ENCODE results near the gene CARS2.
"Not testable (repeated sequence)": the region's sequence is repeated elsewhere in the genome, so short reads cannot be mapped to it uniquely, and the experiment has no call there.

CARS2 gene

GRCh38 chr13:110705356-110705825, 525 bp downstream of the CARS2 start:
- DNase-seq, result no peak

GRCh38 chr13:110702591-110703526, 3.1 kb downstream of the CARS2 start:
- DNase-seq, result no peak

- no peak for DNase-seq
Measured at GRCh38 chr13:110702089-110702488, 3.8 kb downstream of the CARS2 start.

GRCh38 chr13:110701061-110701460, 4.9 kb downstream of the CARS2 start:
- DNase-seq, result not testable (repeated sequence)

- no peak for DNase-seq
Measured at GRCh38 chr13:110700641-110701040, 5.3 kb downstream of the CARS2 start.

- DNase-seq, result no peak
Measured at GRCh38 chr13:110700186-110700585, 5.7 kb downstream of the CARS2 start.

GRCh38 chr13:110699148-110700145, 6.5 kb downstream of the CARS2 start:
- DNase-seq, result no peak

GRCh38 chr13:110698689-110699088, 7.2 kb downstream of the CARS2 start:
- no peak for DNase-seq

GRCh38 chr13:110697842-110698241, 8.1 kb downstream of the CARS2 start:
- DNase-seq, result no peak

GRCh38 chr13:110696776-110697175, 9.1 kb downstream of the CARS2 start:
- no peak for DNase-seq

- DNase-seq, result not testable (repeated sequence)
Measured at GRCh38 chr13:110695774-110696173, 10.1 kb downstream of the CARS2 start.

- DNase-seq, result no peak
Measured at GRCh38 chr13:110690516-110690915, 15.4 kb downstream of the CARS2 start.

GRCh38 chr13:110689711-110690110, 16.2 kb downstream of the CARS2 start:
- no peak for DNase-seq

GRCh38 chr13:110689041-110689440, 16.9 kb downstream of the CARS2 start:
- DNase-seq, result no peak

GRCh38 chr13:110687736-110688135, 18.2 kb downstream of the CARS2 start:
- DNase-seq, result no peak

- no peak for DNase-seq
Measured at GRCh38 chr13:110685305-110686020, 20.5 kb downstream of the CARS2 start.

GRCh38 chr13:110684388-110685056, 21.4 kb downstream of the CARS2 start:
- DNase-seq, result no peak

GRCh38 chr13:110683921-110684320, 22.0 kb downstream of the CARS2 start:
- no peak for DNase-seq

- DNase-seq, result no peak
Measured at GRCh38 chr13:110683203-110683883, 22.6 kb downstream of the CARS2 start.

GRCh38 chr13:110682746-110683145, 23.2 kb downstream of the CARS2 start:
- DNase-seq, result no peak

- no peak for DNase-seq
Measured at GRCh38 chr13:110681868-110682550, 23.9 kb downstream of the CARS2 start.

Data from stimulated activated CD4-positive, alpha-beta T cell treated with anti-CD3 and anti-CD28 coated beads, Interleukin-2, amount 100 ng/mL, for 24 hours (primary cell).